ENCODE results near the gene TRIM71.

- TF ChIP-seq CTCF (IDR thresholded peaks at IDR 0.05; ENCODE audit: low read length) (no peak), EZH2 (IDR thresholded peaks at IDR 0.05; ENCODE audit: borderline replicate concordance, low read length) (no peak)
Observed at GRCh38 chr3:32877598-32877997, 59.8 kb downstream of the TRIM71 start.
